ENCODE data around the gene HSPA2. TPM values are rescaled to one million over a fixed set of nuclear protein-coding genes. Genes with fewer than 3 reads are reported as not detected.
A peak's percentile ranks its signal among the peaks of the same experiment; 100 is the strongest.

Gene HSPA2
- total RNA-seq, 4 donors from 2014 or later, result 79.3 to 111 (median 98.9) TPM

GRCh38 chr14:64508215-64508776 lies 32.2 kb upstream of the HSPA2 start:
- Histone ChIP-seq H3K27ac (peak overlapping the region in 1 of 4 donors; percentile 99), H3K4me3 (no peak overlapping the region), H3K36me3 (no peaks in the 10 kb centered on the region), H3K4me1 (peaks cover 0 to 74% (median 33%) of the 10 kb centered on the region in 4 donors), H3K27me3 (no peaks in the 10 kb centered on the region), H3K9me3 (no peaks in the 10 kb centered on the region)
- no peak for DNase-seq (ENCODE audit: low spot score in 2 of 2)
- WGBS, 2 donors, result 29 to 32% methylated on average over 1 of the region's 1 CpG
- TF ChIP-seq POLR2A (IDR thresholded peaks at IDR 0.05), result no peak
- no peak for TF ChIP-seq EP300 (IDR thresholded peaks at IDR 0.05)
- TF ChIP-seq CTCF (IDR thresholded peaks at IDR 0.05), result no peak

GRCh38 chr14:64509036-64509435 lies 31.5 kb upstream of the HSPA2 start:
- Histone ChIP-seq H3K27me3 (no peaks in the 10 kb centered on the region), H3K9me3 (no peaks in the 10 kb centered on the region), H3K4me3 (no peak overlapping the region), H3K27ac (peak overlapping the region in 1 of 4 donors; percentile 12), H3K4me1 (peaks cover 0 to 79% (median 35%) of the 10 kb centered on the region in 4 donors), H3K36me3 (no peaks in the 10 kb centered on the region)
- DNase-seq (ENCODE audit: low spot score in 2 of 2), result no peak
- TF ChIP-seq POLR2A (IDR thresholded peaks at IDR 0.05) (no peak), CTCF (IDR thresholded peaks at IDR 0.05) (no peak), EP300 (IDR thresholded peaks at IDR 0.05) (no peak)
- WGBS, 2 donors, result 70 to 78% methylated on average over 7 to 8 of the region's 8 CpGs

- peak overlapping the region in 3 of 4 donors; percentile 4 to 59 (median 15) for H3K27ac ChIP-seq
- peak; percentile 84 to 91 (median 87) for TF ChIP-seq CTCF (IDR thresholded peaks at IDR 0.05)
- no peak for TF ChIP-seq POLR2A (IDR thresholded peaks at IDR 0.05)
- peak in 1 of 2 donors; percentile 63 for TF ChIP-seq EP300 (IDR thresholded peaks at IDR 0.05)
These were observed 29.5 kb upstream of the HSPA2 start for GRCh38 chr14:64510825-64511671.

GRCh38 chr14:64513271-64513670 lies 27.3 kb upstream of the HSPA2 start:
- Histone ChIP-seq H3K9me3 (no peaks in the 10 kb centered on the region), H3K27ac (no peak overlapping the region), H3K4me3 (no peak overlapping the region), H3K36me3 (no peaks in the 10 kb centered on the region), H3K4me1 (peaks cover 0 to 84% (median 27%) of the 10 kb centered on the region in 4 donors), H3K27me3 (no peaks in the 10 kb centered on the region)
- no peak for DNase-seq (ENCODE audit: low spot score in 2 of 2)
- TF ChIP-seq POLR2A (IDR thresholded peaks at IDR 0.05), result no peak
- TF ChIP-seq CTCF (IDR thresholded peaks at IDR 0.05), result no peak
- TF ChIP-seq EP300 (IDR thresholded peaks at IDR 0.05), result no peak
- WGBS, 2 donors, result 87 to 91% methylated on average over 2 of the region's 2 CpGs

More at GRCh38 chr14:64510825-64511671, 29.5 kb upstream of the HSPA2 start:
- no peak overlapping the region for H3K4me3 ChIP-seq
- no peaks in the 10 kb centered on the region for H3K9me3 ChIP-seq
- H3K27me3 ChIP-seq, result no peaks in the 10 kb centered on the region
- peaks cover 0 to 91% (median 38%) of the 10 kb centered on the region in 4 donors for H3K4me1 ChIP-seq
- WGBS, 2 donors, result 23% methylated on average over 4 of the region's 4 CpGs
- DNase-seq (ENCODE audit: low spot score in 2 of 2), result peak; percentile 67 to 93
- H3K36me3 ChIP-seq, result no peaks in the 10 kb centered on the region

- no peak for DNase-seq (ENCODE audit: low spot score in 2 of 2)
- 14 to 34% methylated on average over 1 of the region's 1 CpG for WGBS, 2 donors
- Histone ChIP-seq H3K27ac (peak overlapping the region in 1 of 4 donors; percentile 29), H3K9me3 (no peaks in the 10 kb centered on the region), H3K27me3 (no peaks in the 10 kb centered on the region), H3K36me3 (no peaks in the 10 kb centered on the region), H3K4me3 (no peak overlapping the region), H3K4me1 (peaks cover 0 to 68% (median 23%) of the 10 kb centered on the region in 4 donors)
- TF ChIP-seq CTCF (IDR thresholded peaks at IDR 0.05) (no peak), POLR2A (IDR thresholded peaks at IDR 0.05) (no peak), EP300 (IDR thresholded peaks at IDR 0.05) (no peak)
These were observed 25.5 kb upstream of the HSPA2 start for GRCh38 chr14:64515053-64515452.

All from tibial nerve (tissue), 4 donors.